ENCODE results near the gene FADS1.

DNA sequence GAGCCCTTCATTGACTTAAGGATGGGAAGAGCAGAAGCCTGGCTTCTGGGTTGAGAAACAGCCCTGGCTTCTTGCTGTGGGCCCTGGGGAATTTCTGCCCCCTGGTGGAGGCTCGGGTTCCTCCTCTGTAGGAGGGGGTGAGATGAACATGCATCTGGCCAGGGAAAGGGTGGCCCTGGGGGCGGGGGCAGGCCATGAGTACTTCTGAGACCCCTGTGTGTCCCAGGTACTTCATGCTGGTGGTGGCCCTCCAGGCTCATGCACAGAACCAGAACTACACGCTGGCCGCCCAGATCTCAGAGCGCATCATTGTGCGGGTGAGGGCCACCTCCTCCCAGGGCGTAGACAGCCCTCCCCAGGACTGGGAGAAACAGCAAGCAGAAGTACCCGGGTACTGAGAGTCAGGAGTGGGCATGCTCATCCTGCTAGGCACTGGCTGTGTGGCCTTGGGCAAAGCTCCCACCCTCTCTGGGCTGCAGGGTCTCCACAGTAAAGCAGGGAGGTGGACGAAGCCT, 40.2 kb downstream of the FADS1 start:
- TF ChIP-seq, protein P1, sequence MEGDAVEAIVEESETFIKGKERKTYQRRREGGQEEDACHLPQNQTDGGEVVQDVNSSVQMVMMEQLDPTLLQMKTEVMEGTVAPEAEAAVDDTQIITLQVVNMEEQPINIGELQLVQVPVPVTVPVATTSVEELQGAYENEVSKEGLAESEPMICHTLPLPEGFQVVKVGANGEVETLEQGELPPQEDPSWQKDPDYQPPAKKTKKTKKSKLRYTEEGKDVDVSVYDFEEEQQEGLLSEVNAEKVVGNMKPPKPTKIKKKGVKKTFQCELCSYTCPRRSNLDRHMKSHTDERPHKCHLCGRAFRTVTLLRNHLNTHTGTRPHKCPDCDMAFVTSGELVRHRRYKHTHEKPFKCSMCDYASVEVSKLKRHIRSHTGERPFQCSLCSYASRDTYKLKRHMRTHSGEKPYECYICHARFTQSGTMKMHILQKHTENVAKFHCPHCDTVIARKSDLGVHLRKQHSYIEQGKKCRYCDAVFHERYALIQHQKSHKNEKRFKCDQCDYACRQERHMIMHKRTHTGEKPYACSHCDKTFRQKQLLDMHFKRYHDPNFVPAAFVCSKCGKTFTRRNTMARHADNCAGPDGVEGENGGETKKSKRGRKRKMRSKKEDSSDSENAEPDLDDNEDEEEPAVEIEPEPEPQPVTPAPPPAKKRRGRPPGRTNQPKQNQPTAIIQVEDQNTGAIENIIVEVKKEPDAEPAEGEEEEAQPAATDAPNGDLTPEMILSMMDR (IDR thresholded peaks at IDR 0.05), result no peak
- no peak for TF ChIP-seq POLR2A (IDR thresholded peaks at IDR 0.05)
